HG03442 (cell line): ENCODE measurements around the gene TAAR6.
"Not testable (repeated sequence)": the region's sequence is repeated elsewhere in the genome, so short reads cannot be mapped to it uniquely, and the experiment has no call there.

ENCODE experiments used
- ATAC-seq: cut with Tn5 transposase; IDR thresholded peaks from one replicate; pipeline ENCODE4 v1.9.1; 2021; ENCODE audit warnings: mild to moderate bottlenecking, moderate library complexity; ENCODE audit not compliant: unreplicated experiment

Gene TAAR6

GRCh38 chr6:132570221-132570777, at the start of gene TAAR6:
TAAR6 (plus strand) TSS chr6:132570322; CDS start chr6:132570322, 0 bp downstream.
- ATAC-seq: no peak

- no peak for ATAC-seq
Observed at GRCh38 chr6:132520953-132521352, 49.2 kb upstream of the TAAR6 start.

DNA sequence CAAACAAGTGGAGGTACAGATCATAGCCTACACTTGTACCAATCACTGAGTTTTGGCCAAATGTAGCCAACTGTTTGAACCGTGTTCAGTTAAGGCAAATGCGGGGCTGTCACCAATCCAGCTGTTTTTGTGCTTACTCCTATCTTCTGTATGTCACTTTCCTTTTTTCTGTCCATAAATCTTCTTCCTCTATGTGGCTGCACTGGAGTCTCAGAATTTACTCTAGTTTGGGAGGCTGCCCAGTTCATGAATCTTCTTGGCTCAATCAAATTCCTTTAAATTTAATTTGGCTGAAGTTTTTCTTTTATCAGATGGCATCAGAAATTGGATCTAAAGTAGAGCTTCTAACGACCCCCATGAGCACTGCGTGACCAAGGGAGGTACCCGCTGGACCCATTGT, 45.5 kb upstream of the TAAR6 start:
- no peak for ATAC-seq

DNA sequence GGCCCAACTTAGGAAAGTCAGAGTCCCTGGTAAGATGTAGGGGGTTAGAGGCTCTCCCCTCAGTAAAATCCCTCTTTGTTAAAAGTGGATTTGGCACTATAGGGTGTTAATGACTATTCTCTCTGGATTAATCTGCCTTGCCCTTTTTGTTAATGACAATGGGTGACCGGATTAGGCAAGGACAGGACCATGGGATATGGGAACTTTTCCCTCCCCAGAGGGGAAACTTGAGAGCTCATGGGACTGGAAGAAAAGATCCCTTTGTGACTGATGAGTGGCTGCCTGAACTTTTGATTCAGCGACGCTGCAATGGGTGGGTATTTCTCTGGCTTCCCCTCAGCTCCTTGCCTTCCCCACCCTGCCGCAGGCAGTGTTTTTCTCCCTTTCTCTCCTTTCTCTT, 44.3 kb upstream of the TAAR6 start:
- ATAC-seq: no peak

GRCh38 chr6:132526461-132526860, 43.7 kb upstream of the TAAR6 start:
- ATAC-seq: no peak

DNA sequence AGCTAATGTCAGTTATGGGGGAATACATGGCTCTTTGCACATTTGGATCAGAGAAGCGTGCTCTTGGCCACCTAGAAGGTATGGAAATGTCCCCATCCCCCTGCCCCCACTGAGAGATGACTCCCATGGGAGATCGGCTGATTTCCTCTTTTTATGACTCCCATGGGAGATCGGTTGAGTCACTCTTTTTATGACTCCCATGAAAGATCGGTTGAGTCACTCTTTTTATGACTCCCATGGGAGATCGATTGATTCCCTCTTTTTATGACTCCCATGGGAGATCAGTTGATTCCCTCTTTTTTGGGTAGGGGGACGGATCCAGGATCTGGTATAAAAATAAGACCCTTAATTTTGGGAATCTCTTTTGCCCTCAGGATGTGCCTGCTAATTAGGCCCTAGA, 42.3 kb upstream of the TAAR6 start:
- ATAC-seq: no peak

GRCh38 chr6:132530293-132530974, 39.7 kb upstream of the TAAR6 start:
- peak; percentile 89 for ATAC-seq

- not testable (repeated sequence) for ATAC-seq
Observed at GRCh38 chr6:132534546-132534945, 35.6 kb upstream of the TAAR6 start.

- no peak for ATAC-seq
Observed at GRCh38 chr6:132537145-132537544, 33.0 kb upstream of the TAAR6 start.

DNA sequence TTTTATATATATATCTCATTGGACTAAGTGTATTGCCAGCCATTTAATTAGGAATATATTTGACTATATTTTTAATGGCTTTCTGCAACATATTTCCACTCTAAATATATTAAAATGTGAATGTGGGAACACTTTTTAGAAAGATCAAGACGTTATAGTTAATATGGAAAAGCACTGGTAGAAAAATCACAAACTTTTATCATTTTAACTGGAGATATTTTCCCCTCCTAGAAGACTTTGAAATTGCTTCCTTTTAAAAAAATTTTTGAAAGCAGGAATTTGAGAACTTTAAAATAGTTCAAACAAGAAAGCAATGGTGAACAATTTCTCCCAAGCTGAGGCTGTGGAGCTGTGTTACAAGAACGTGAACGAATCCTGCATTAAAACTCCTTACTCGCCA, 32.1 kb upstream of the TAAR6 start, which contains the start of gene TAAR9:
TAAR9 (plus strand) TSS at position 301 of the 400 bp plus-strand sequence; CDS start at position 314, 13 bp downstream.
- no peak for ATAC-seq

DNA sequence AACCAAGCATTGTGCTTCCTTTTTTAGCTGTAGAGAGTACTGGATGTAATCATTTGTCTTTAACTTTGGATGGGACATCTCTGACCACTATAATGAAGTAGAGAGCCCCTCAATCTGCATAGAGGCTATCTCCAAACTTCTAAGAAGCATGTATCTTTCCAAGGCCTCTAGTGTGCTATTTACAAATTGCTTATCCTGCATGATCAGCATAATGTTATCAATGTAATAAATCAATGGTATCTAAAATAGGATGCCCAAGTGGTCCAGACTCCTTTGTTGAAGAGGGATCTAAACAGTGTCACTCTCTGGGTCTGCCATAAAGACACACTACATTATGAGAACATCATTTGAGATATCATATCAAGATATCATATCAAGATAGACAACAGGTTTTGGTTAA, 25.3 kb upstream of the TAAR6 start:
- ATAC-seq: no peak

GRCh38 chr6:132548746-132549463, 21.2 kb upstream of the TAAR6 start:
- ATAC-seq: no peak

- ATAC-seq: no peak
Observed at GRCh38 chr6:132551214-132551613, 18.9 kb upstream of the TAAR6 start.

DNA sequence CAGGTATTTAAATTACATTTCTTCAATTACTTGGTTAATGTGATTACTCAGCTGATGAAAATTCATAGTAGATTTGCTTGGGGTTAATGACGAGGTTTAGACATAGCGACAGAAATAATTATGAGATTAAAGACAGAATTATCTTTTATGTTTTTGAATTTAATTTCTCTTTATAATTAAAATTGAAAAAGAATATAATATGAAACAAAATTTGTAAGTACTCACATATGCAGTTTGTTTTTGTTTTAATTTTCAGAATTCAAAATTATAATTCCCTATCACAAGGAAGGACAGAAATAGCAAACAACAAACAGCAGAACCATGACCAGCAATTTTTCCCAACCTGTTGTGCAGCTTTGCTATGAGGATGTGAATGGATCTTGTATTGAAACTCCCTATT, 17.8 kb upstream of the TAAR6 start, which contains the start of gene TAAR8:
TAAR8 (plus strand) TSS at position 301 of the 400 bp plus-strand sequence; CDS start at position 322, 21 bp downstream.
- ATAC-seq: no peak

DNA sequence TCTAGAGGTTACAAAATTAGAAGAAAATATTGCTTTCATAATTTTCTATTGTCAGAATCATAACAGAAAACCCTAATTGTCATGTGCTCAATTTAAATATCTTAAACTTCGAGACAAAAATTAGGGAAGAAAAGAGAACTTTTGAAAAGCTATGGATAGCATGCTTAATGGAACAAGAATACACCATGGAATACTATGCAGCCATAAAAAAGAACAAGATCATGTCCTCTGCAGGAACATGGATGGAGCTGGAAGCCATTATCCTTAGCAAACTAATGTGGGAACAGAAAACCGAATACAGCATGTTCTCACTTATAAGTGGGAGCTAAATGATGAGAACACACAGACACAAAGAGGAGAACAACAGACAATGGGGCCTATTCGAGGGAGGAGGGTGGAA, 10.0 kb upstream of the TAAR6 start:
- ATAC-seq: not testable (repeated sequence)

- ATAC-seq: no peak
Observed at GRCh38 chr6:132566404-132566803, 3.7 kb upstream of the TAAR6 start.

- no peak for ATAC-seq
Observed at GRCh38 chr6:132567566-132567965, 2.6 kb upstream of the TAAR6 start.

GRCh38 chr6:132568611-132569010, 1.5 kb upstream of the TAAR6 start:
- no peak for ATAC-seq

DNA sequence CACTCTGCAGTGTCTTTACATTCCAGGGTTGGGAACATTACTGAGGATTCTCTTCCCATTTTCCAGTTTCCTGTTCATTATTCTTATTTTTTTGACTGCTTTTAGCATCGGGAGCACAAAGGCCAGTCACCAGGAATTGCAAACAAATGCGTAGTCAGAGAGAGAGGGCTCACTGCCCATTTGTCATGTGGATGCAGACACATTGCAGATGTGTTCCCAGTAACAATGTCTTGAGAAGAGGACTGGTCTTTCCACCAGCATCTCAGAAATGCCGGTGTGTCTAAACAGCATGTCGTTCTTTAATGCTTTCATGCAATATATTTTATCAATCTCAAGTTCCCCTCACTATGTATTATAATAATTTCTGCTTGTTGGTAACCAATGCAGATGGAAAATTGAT, 952 bp upstream of the TAAR6 start:
- ATAC-seq: no peak

DNA sequence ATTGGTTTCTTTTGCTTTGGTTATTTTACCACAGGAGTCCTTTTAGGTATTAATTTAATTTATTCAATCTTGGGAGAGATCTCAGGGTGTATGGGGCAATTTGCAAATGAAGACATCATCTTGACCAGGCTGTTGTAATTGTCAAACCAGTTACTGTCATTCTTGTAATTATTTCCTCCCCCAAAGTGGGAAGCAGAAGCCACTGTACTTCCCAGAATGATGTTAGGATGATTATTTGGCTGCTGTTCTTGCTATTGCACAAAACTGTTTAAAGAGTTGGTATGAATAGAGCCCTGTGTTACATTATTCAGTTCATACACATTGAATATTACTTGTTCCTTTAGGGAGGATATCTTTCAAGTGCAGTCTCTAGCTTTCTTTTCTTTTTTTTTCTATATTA, 1.7 kb downstream of the TAAR6 start:
- no peak for ATAC-seq

- ATAC-seq: no peak
Observed at GRCh38 chr6:132584698-132585097, 14.6 kb downstream of the TAAR6 start.

DNA sequence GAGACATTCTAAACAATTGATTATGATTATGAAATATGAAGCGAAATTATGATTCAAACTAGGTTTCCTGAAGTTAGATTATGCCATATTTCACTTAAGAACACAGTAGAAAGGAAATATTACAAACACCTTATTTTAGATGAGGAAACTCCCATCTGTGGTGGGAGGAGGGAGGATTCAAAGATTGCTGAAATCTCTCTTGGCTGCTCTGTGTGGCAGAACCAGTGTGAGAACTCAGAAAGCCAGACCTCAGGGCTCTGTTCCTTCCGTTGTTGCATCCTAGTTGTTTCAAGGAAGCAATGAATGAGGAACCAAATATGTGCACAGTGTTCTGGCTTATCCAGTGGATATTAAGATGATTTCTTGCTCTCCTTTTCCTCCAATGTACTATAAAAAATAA, 17.3 kb downstream of the TAAR6 start:
- ATAC-seq: no peak
